ENCODE results near the gene RASA4B. TPM values are rescaled to one million over a fixed set of nuclear protein-coding genes. Genes with fewer than 3 reads are reported as not detected.
"Not testable (repeated sequence)": the region's sequence is repeated elsewhere in the genome, so short reads cannot be mapped to it uniquely, and the experiment has no call there.

Gene RASA4B
- total RNA-seq, 3 donors from 2014 or later (not counting 1 experiment from before 2014, with no cell fraction given): 2.4 to 14.3 (median 12.3) TPM

- H3K36me3 ChIP-seq (ENCODE audit: control insufficient read depth, insufficient read depth, low read length); DNase-seq; H3K27me3 ChIP-seq (ENCODE audit: control insufficient read depth, insufficient read depth, low read length); ATAC-seq; intact Hi-C loops (cut with micrococcal nuclease); H3K4me1 ChIP-seq (ENCODE audit: control insufficient read depth, insufficient read depth, low read length); H3K9me3 ChIP-seq (ENCODE audit: control insufficient read depth, insufficient read depth, low read length); H3K27ac ChIP-seq (ENCODE audit: low read length); H3K4me1 Mint-ChIP-seq; H3K36me3 Mint-ChIP-seq; H3K27ac Mint-ChIP-seq; H3K27me3 Mint-ChIP-seq (ENCODE audit: low read depth in 2 of 2); H3K4me3 Mint-ChIP-seq; H3K4me3 ChIP-seq (ENCODE audit: low read length); H3K9me3 Mint-ChIP-seq: not testable (repeated sequence)
- WGBS (ENCODE audit: insufficient coverage): 90% methylated on average over 2 of the region's 24 CpGs
Observed at GRCh38 chr7:102505298-102506185, 12.0 kb downstream of the RASA4B start.

GRCh38 chr7:102503141-102503540 lies 14.4 kb downstream of the RASA4B start:
- intact Hi-C loops (cut with micrococcal nuclease); H3K27me3 ChIP-seq (ENCODE audit: control insufficient read depth, insufficient read depth, low read length); H3K4me1 ChIP-seq (ENCODE audit: control insufficient read depth, insufficient read depth, low read length); H3K4me3 ChIP-seq (ENCODE audit: low read length); H3K27me3 Mint-ChIP-seq (ENCODE audit: low read depth in 2 of 2); H3K4me3 Mint-ChIP-seq; H3K9me3 Mint-ChIP-seq; H3K36me3 ChIP-seq (ENCODE audit: control insufficient read depth, insufficient read depth, low read length); H3K27ac Mint-ChIP-seq; H3K36me3 Mint-ChIP-seq; H3K27ac ChIP-seq (ENCODE audit: low read length); H3K4me1 Mint-ChIP-seq; DNase-seq; H3K9me3 ChIP-seq (ENCODE audit: control insufficient read depth, insufficient read depth, low read length): not testable (repeated sequence)
- ATAC-seq: peak in 1 of 3 donors; percentile 18
- no CpG with 5 or more reads among the region's 12 CpGs for WGBS (ENCODE audit: insufficient coverage)

- H3K27ac ChIP-seq (ENCODE audit: low read length); H3K9me3 Mint-ChIP-seq; H3K27me3 Mint-ChIP-seq (ENCODE audit: low read depth in 2 of 2); intact Hi-C loops (cut with micrococcal nuclease); H3K36me3 ChIP-seq (ENCODE audit: control insufficient read depth, insufficient read depth, low read length); H3K4me1 ChIP-seq (ENCODE audit: control insufficient read depth, insufficient read depth, low read length); H3K4me3 ChIP-seq (ENCODE audit: low read length); H3K4me1 Mint-ChIP-seq; H3K27me3 ChIP-seq (ENCODE audit: control insufficient read depth, insufficient read depth, low read length); H3K36me3 Mint-ChIP-seq; H3K9me3 ChIP-seq (ENCODE audit: control insufficient read depth, insufficient read depth, low read length); ATAC-seq; H3K4me3 Mint-ChIP-seq; H3K27ac Mint-ChIP-seq; DNase-seq: not testable (repeated sequence)
- 95% methylated on average over 4 of the region's 16 CpGs for WGBS (ENCODE audit: insufficient coverage)
Observed at GRCh38 chr7:102498321-102498720, 19.3 kb downstream of the RASA4B start.

- DNase-seq; H3K27me3 ChIP-seq (ENCODE audit: control insufficient read depth, insufficient read depth, low read length); H3K36me3 Mint-ChIP-seq; H3K4me1 ChIP-seq (ENCODE audit: control insufficient read depth, insufficient read depth, low read length); H3K27ac ChIP-seq (ENCODE audit: low read length); H3K4me1 Mint-ChIP-seq; H3K9me3 ChIP-seq (ENCODE audit: control insufficient read depth, insufficient read depth, low read length); H3K27me3 Mint-ChIP-seq (ENCODE audit: low read depth in 2 of 2); H3K4me3 ChIP-seq (ENCODE audit: low read length); intact Hi-C loops (cut with micrococcal nuclease); ATAC-seq; H3K36me3 ChIP-seq (ENCODE audit: control insufficient read depth, insufficient read depth, low read length); H3K27ac Mint-ChIP-seq; H3K9me3 Mint-ChIP-seq; H3K4me3 Mint-ChIP-seq: not testable (repeated sequence)
- no CpG with 5 or more reads among the region's 5 CpGs for WGBS (ENCODE audit: insufficient coverage)
Observed at GRCh38 chr7:102497308-102497707, 20.3 kb downstream of the RASA4B start.

- H3K27ac Mint-ChIP-seq; H3K27me3 Mint-ChIP-seq (ENCODE audit: low read depth in 2 of 2); H3K4me3 ChIP-seq (ENCODE audit: low read length); H3K4me1 ChIP-seq (ENCODE audit: control insufficient read depth, insufficient read depth, low read length); H3K27ac ChIP-seq (ENCODE audit: low read length); intact Hi-C loops (cut with micrococcal nuclease); ATAC-seq; H3K36me3 Mint-ChIP-seq; H3K36me3 ChIP-seq (ENCODE audit: control insufficient read depth, insufficient read depth, low read length); H3K27me3 ChIP-seq (ENCODE audit: control insufficient read depth, insufficient read depth, low read length); H3K9me3 Mint-ChIP-seq; H3K4me1 Mint-ChIP-seq; H3K4me3 Mint-ChIP-seq; H3K9me3 ChIP-seq (ENCODE audit: control insufficient read depth, insufficient read depth, low read length): not testable (repeated sequence)
- DNase-seq: peak in 1 of 2 donors; percentile 17
- 80% methylated on average over 1 of the region's 10 CpGs for WGBS (ENCODE audit: insufficient coverage)
Observed at GRCh38 chr7:102496861-102497260, 20.7 kb downstream of the RASA4B start.

- H3K27ac Mint-ChIP-seq; DNase-seq; H3K27me3 Mint-ChIP-seq (ENCODE audit: low read depth in 2 of 2); H3K4me3 Mint-ChIP-seq; H3K27me3 ChIP-seq (ENCODE audit: control insufficient read depth, insufficient read depth, low read length); H3K4me1 Mint-ChIP-seq; H3K36me3 ChIP-seq (ENCODE audit: control insufficient read depth, insufficient read depth, low read length); intact Hi-C loops (cut with micrococcal nuclease); H3K27ac ChIP-seq (ENCODE audit: low read length); H3K9me3 Mint-ChIP-seq; H3K4me1 ChIP-seq (ENCODE audit: control insufficient read depth, insufficient read depth, low read length); H3K4me3 ChIP-seq (ENCODE audit: low read length); H3K9me3 ChIP-seq (ENCODE audit: control insufficient read depth, insufficient read depth, low read length); H3K36me3 Mint-ChIP-seq: not testable (repeated sequence)
- no CpG with 5 or more reads among the region's 67 CpGs for WGBS (ENCODE audit: insufficient coverage)
- peak; percentile 76 to 85 (median 78) for ATAC-seq
Observed at GRCh38 chr7:102494473-102495149, 23.0 kb downstream of the RASA4B start.

- H3K36me3 Mint-ChIP-seq; H3K27ac Mint-ChIP-seq; H3K4me1 ChIP-seq (ENCODE audit: control insufficient read depth, insufficient read depth, low read length); H3K27me3 Mint-ChIP-seq (ENCODE audit: low read depth in 2 of 2); H3K4me3 Mint-ChIP-seq; H3K9me3 ChIP-seq (ENCODE audit: control insufficient read depth, insufficient read depth, low read length); intact Hi-C loops (cut with micrococcal nuclease); ATAC-seq; H3K4me1 Mint-ChIP-seq; H3K36me3 ChIP-seq (ENCODE audit: control insufficient read depth, insufficient read depth, low read length); H3K27ac ChIP-seq (ENCODE audit: low read length); H3K27me3 ChIP-seq (ENCODE audit: control insufficient read depth, insufficient read depth, low read length); DNase-seq; H3K9me3 Mint-ChIP-seq: not testable (repeated sequence)
- peak overlapping the region; percentile 17 for H3K4me3 ChIP-seq (ENCODE audit: low read length)
- WGBS (ENCODE audit: insufficient coverage): 13% methylated on average over 4 of the region's 15 CpGs
Observed at GRCh38 chr7:102494026-102494425, 23.6 kb downstream of the RASA4B start.
